ENCODE measurements around the gene KIF18B. TPM values are rescaled to one million over a fixed set of nuclear protein-coding genes. Genes with fewer than 3 reads are reported as not detected.
"Not testable (repeated sequence)": the region's sequence is repeated elsewhere in the genome, so short reads cannot be mapped to it uniquely, and the experiment has no call there.

KIF18B gene
- total and polyA plus RNA-seq, 2 donors from 2014 or later = 0.44 TPM; not detected in 1

DNA sequence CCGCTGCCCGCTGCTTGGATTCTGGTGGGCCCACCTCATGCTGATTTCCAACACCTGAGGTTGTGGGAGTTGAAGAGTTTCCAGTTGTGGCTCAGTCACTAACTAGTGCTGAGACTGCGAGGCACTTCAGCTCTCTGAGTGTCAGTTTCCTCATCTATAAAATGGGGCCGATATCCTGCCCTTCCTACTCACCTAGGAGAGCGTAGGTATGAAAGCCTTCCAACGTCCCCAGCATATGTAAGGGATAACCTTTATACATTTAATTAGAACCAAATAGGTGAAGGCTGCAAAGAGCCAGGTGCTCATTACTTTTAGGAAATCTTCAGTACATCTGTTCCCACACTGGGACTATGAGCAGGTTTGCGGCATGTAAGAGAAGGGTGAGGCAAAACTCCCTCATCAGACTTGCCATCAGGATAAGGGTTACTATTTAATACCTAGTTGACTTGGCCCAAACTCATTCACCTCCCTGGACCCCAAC is 782 bp upstream of the KIF18B start:
- Histone ChIP-seq H3K36me3 (ENCODE audit: control insufficient read depth in 2 of 3, insufficient read depth in 3 of 3, low read length in 3 of 3) (no peaks in the 10 kb centered on the region), H3K9me3 (ENCODE audit: control insufficient read depth in 2 of 3, insufficient read depth in 1 of 3, low read length in 3 of 3) (no peaks in the 10 kb centered on the region), H3K27ac (ENCODE audit: low read depth in 2 of 2, low read length in 2 of 2) (no peak overlapping the region), H3K9ac (ENCODE audit: low read length in 3 of 3) (peak overlapping the region in 2 of 3 donors; percentile 68 to 91), H3K27me3 (ENCODE audit: control insufficient read depth, insufficient read depth, low read length) (no peaks in the 10 kb centered on the region), H3K4me3 (ENCODE audit: low read length in 3 of 3) (peak overlapping the region; percentile 75 to 98 (median 75)), H3K4me1 (ENCODE audit: control insufficient read depth in 2 of 3, insufficient read depth in 2 of 3, low read depth in 1 of 3, low read length in 3 of 3) (peaks cover 0 to 8% (median 3%) of the 10 kb centered on the region in 3 donors)
- DNase-seq (no peak), FAIRE-seq (no peak)
- no peak for TF ChIP-seq CTCF (IDR thresholded peaks at IDR 0.05; ENCODE audit: borderline replicate concordance, extremely low read depth, insufficient read depth)
- intact Hi-C loops (cut with DNase I) = no loop called here

DNA sequence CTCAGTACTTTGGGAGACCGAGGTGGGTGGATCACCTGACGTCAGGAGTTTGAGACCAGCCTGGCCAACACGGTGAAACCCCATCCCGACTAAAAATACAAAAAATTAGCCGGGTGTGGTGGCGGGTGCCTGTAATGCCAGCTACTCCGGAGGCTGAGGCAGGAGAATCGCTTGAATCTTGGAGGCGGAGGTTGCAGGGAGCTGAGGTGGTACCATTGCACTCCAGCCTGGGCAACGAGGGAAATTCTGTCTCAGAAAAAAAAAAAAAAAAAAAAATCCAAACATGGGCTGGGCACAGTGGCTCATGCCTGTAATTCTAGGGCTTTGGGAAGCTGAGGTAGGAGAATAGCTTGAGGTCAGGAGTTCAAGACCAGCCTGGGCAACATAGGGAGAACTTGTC is 1.9 kb downstream of the KIF18B start:
- H3K9ac ChIP-seq (ENCODE audit: low read length in 3 of 3); H3K27me3 ChIP-seq (ENCODE audit: control insufficient read depth, insufficient read depth, low read length); FAIRE-seq; H3K27ac ChIP-seq (ENCODE audit: low read depth in 2 of 2, low read length in 2 of 2); H3K36me3 ChIP-seq (ENCODE audit: control insufficient read depth in 2 of 3, insufficient read depth in 3 of 3, low read length in 3 of 3); intact Hi-C loops (cut with DNase I); H3K4me3 ChIP-seq (ENCODE audit: low read length in 3 of 3); H3K9me3 ChIP-seq (ENCODE audit: control insufficient read depth in 2 of 3, insufficient read depth in 1 of 3, low read length in 3 of 3); H3K4me1 ChIP-seq (ENCODE audit: control insufficient read depth in 2 of 3, insufficient read depth in 2 of 3, low read depth in 1 of 3, low read length in 3 of 3): not testable (repeated sequence)
- peak in 1 of 5 donors; percentile 10 for DNase-seq

DNA sequence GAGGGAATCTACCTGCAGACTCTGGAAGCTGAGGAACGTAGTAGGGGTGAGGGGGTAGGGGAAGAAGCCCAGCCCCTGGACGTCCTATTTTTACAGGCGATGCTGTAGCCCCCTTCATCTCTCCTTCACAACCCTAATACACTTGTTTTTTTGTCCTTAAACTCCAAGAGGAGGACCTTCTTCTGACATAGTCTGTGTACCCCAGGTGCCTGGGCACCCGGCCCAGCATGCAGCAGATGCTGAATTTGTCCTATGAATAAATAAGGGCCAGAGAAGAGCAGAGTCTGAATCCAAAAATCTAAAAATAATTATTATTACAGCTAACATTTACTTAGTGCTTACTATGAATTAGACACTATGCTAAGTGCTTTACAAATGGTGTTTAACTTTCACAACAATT is 5.1 kb downstream of the KIF18B start:
- Histone ChIP-seq H3K4me3 (ENCODE audit: low read length in 3 of 3) (no peak overlapping the region), H3K9me3 (ENCODE audit: control insufficient read depth in 2 of 3, insufficient read depth in 1 of 3, low read length in 3 of 3) (no peaks in the 10 kb centered on the region), H3K27ac (ENCODE audit: low read depth in 2 of 2, low read length in 2 of 2) (no peak overlapping the region), H3K4me1 (ENCODE audit: control insufficient read depth in 2 of 3, insufficient read depth in 2 of 3, low read depth in 1 of 3, low read length in 3 of 3) (peaks cover 0 to 4% (median 3%) of the 10 kb centered on the region in 3 donors), H3K27me3 (ENCODE audit: control insufficient read depth, insufficient read depth, low read length) (no peaks in the 10 kb centered on the region), H3K9ac (ENCODE audit: low read length in 3 of 3) (no peak overlapping the region), H3K36me3 (ENCODE audit: control insufficient read depth in 2 of 3, insufficient read depth in 3 of 3, low read length in 3 of 3) (no peaks in the 10 kb centered on the region)
- no peak for FAIRE-seq
- TF ChIP-seq CTCF (IDR thresholded peaks at IDR 0.05; ENCODE audit: borderline replicate concordance, extremely low read depth, insufficient read depth) = no peak
- intact Hi-C loops (cut with DNase I) = no loop called here
- DNase-seq = peak in 1 of 5 donors; percentile 51

- no peak for FAIRE-seq
- intact Hi-C loops (cut with DNase I) = no loop called here
- Histone ChIP-seq H3K9me3 (ENCODE audit: control insufficient read depth in 2 of 3, insufficient read depth in 1 of 3, low read length in 3 of 3) (no peaks in the 10 kb centered on the region), H3K27ac (ENCODE audit: low read depth in 2 of 2, low read length in 2 of 2) (no peak overlapping the region), H3K9ac (ENCODE audit: low read length in 3 of 3) (no peak overlapping the region), H3K4me1 (ENCODE audit: control insufficient read depth in 2 of 3, insufficient read depth in 2 of 3, low read depth in 1 of 3, low read length in 3 of 3) (no peaks in the 10 kb centered on the region), H3K36me3 (ENCODE audit: control insufficient read depth in 2 of 3, insufficient read depth in 3 of 3, low read length in 3 of 3) (no peaks in the 10 kb centered on the region), H3K4me3 (ENCODE audit: low read length in 3 of 3) (no peak overlapping the region), H3K27me3 (ENCODE audit: control insufficient read depth, insufficient read depth, low read length) (no peaks in the 10 kb centered on the region)
- TF ChIP-seq CTCF (IDR thresholded peaks at IDR 0.05; ENCODE audit: borderline replicate concordance, extremely low read depth, insufficient read depth) = no peak
- peak in 2 of 5 donors; percentile 24 to 41 for DNase-seq
Measured at GRCh38 chr17:44941712-44942331, 5.8 kb downstream of the KIF18B start.
